Pancreas (tissue), 10 donors: Measurements from ENCODE around the gene LMX1A. TPM values are rescaled to one million over a fixed set of nuclear protein-coding genes. Genes with fewer than 3 reads are reported as not detected.

Experiments
- ATAC-seq, 4 donors: fragments of 200-7000 bp; cut with Tn5 transposase; one replicate each; pipeline versions ENCODE4 v1.8.0 to v1.9.1; 2020; ENCODE audit warnings: mild to moderate bottlenecking in 4 of 4, moderate library complexity in 4 of 4
- DNase-seq, 6 donors: peaks; one replicate each; pipeline ENCODE4 v3.0.0-alpha.2; 2020
- FAIRE-seq: peaks from 2 replicates; lab custom pipeline; 2012; peaks lifted over from hg19 to GRCh38; lab: Jason Lieb, UNC
- H3K27ac ChIP-seq, 4 donors: fragments of 200-600 bp; sonication (generic); 1 replicate in 3 of 4; 2 replicates in 1 of 4; pipeline versions ENCODE4 v1.5.0 to v1.8.0; 2020
- H3K27me3 ChIP-seq, 4 donors: fragments of 200-600 bp; one replicate each; pipeline ENCODE4 v1.8.0; 2021
- H3K36me3 ChIP-seq, 3 donors: fragments of 200-600 bp; sonication (generic) in 1 of 3; one replicate each; pipeline versions ENCODE4 v1.5.0 to v1.8.0; 2020 to 2021
- H3K4me1 ChIP-seq, 3 donors: fragments of 200-600 bp; one replicate each; pipeline ENCODE4 v1.8.0; 2021
- H3K4me3 ChIP-seq, 4 donors: fragments of 200-600 bp; sonication (generic) in 2 of 4; one replicate each; pipeline versions ENCODE4 v1.5.0 to v1.8.0; 2020 to 2021
- H3K9me3 ChIP-seq, 4 donors: fragments of 200-600 bp; one replicate each; pipeline ENCODE4 v1.8.0; 2021
- CTCF ChIP-seq, 4 donors: fragments of 200-600 bp; sonication (generic) in 3 of 4; IDR thresholded peaks; one replicate each; pipeline versions ENCODE4 v1.5.0 to v1.8.0; 2021; ENCODE audit warnings: antibody characterized with exemption in 4 of 4
- WGBS, 2 donors: extraction: QIAGEN DNeasy Blood & Tissue Kit; methylation state at CpG; one replicate each; pipeline ENCODE4 v1.1.7; 2013; 5-methylcytosine and 5-hydroxymethylcytosine counted together
- intact Hi-C, 3 donors: fragments of 100-400 bp; cut with DNase I; formaldehyde crosslinking; loops; one replicate each; pipeline versions ENCODE4 v1.11.1 to v1.14.2; 2022
- polyA plus RNA-seq, 2 donors: library from polyadenylated mRNA; stranded (reverse); fragments of 200-250 nt; gene quantifications; one replicate each; pipeline ENCODE4 v1.2.3, GENCODE V29; 2013
- total RNA-seq, 6 donors: library from RNA; stranded (reverse); fragmentation: NEBNext Ultra II Directional in 4 of 6; extraction: Animal tissue kit (Norgen Biotek cat#: 25700) in 4 of 6; gene quantifications; one replicate each; pipeline versions ENCODE4 v1.2.1 to v1.2.4, GENCODE V29; 2021 to 2023
- donor health status: healthy with polysubstance abuse.
- donor health status: DM: no; HTN: no; CAD: no; lungs with moderate emphysema.
- donor health status: DM: no; HTN: no; CAD: no.
- donor health status: control.
- donor health status: control.
- donor health status: Bipolar disorder and iron deficiency.
- donor health status: DM: yes; HTN: yes; CAD: no.
- donor health status: DM: no; HTN: no; CAD: no.
- donor health status: DM: no; HTN: no; CAD: no.
- donor health status: DM: yes; HTN: yes; CAD: no.

LMX1A gene
- total and polyA plus RNA-seq, 8 donors, result 0.11 TPM; not detected in 7

- TF ChIP-seq CTCF (IDR thresholded peaks at IDR 0.05), result no peak
- peak in 1 of 6 donors; percentile 24 for DNase-seq
- intact Hi-C loops, result no loop called here
- no peaks in the 10 kb centered on the region for H3K36me3 ChIP-seq
- no peaks in the 10 kb centered on the region for H3K4me1 ChIP-seq
- H3K27ac ChIP-seq, result no peak overlapping the region
- no peak for FAIRE-seq
- ATAC-seq, result no peak
- H3K9me3 ChIP-seq, result no peaks in the 10 kb centered on the region
- no peaks in the 10 kb centered on the region for H3K27me3 ChIP-seq
- no peak overlapping the region for H3K4me3 ChIP-seq
- 57 to 58% methylated on average over 2 of the region's 2 CpGs for WGBS, 2 donors
These were observed 183.1 kb downstream of the LMX1A start for GRCh38 chr1:165173409-165173808.

- intact Hi-C loops, result no loop called here
- no peak for ATAC-seq
- Histone ChIP-seq H3K36me3 (no peaks in the 10 kb centered on the region), H3K27ac (no peak overlapping the region), H3K4me3 (no peak overlapping the region), H3K4me1 (no peaks in the 10 kb centered on the region), H3K9me3 (no peaks in the 10 kb centered on the region), H3K27me3 (no peaks in the 10 kb centered on the region)
- no peak for TF ChIP-seq CTCF (IDR thresholded peaks at IDR 0.05)
- DNase-seq, result no peak
- 67 to 81% methylated on average over 2 of the region's 2 CpGs for WGBS, 2 donors
- FAIRE-seq, result no peak
These were observed 183.8 kb downstream of the LMX1A start for GRCh38 chr1:165172666-165173065.

- no peak for DNase-seq
- Histone ChIP-seq H3K36me3 (no peaks in the 10 kb centered on the region), H3K4me1 (no peaks in the 10 kb centered on the region), H3K9me3 (no peaks in the 10 kb centered on the region), H3K27ac (no peak overlapping the region), H3K27me3 (no peaks in the 10 kb centered on the region), H3K4me3 (no peak overlapping the region)
- 75 to 86% methylated on average over 3 of the region's 3 CpGs for WGBS, 2 donors
- intact Hi-C loops, result no loop called here
- FAIRE-seq, result no peak
- TF ChIP-seq CTCF (IDR thresholded peaks at IDR 0.05), result no peak
- ATAC-seq, result no peak
These were observed 186.8 kb downstream of the LMX1A start for GRCh38 chr1:165169729-165170128.

- Histone ChIP-seq H3K9me3 (no peaks in the 10 kb centered on the region), H3K27ac (no peak overlapping the region), H3K27me3 (no peaks in the 10 kb centered on the region), H3K4me1 (no peaks in the 10 kb centered on the region), H3K36me3 (no peaks in the 10 kb centered on the region), H3K4me3 (no peak overlapping the region)
- intact Hi-C loops, result no loop called here
- DNase-seq (no peak), ATAC-seq (no peak), FAIRE-seq (no peak)
- no peak for TF ChIP-seq CTCF (IDR thresholded peaks at IDR 0.05)
- WGBS, 2 donors, result 55 to 74% methylated on average over 1 of the region's 1 CpG
These were observed 187.5 kb downstream of the LMX1A start for GRCh38 chr1:165169028-165169427.

- Histone ChIP-seq H3K27me3 (no peaks in the 10 kb centered on the region), H3K4me1 (no peaks in the 10 kb centered on the region), H3K36me3 (no peaks in the 10 kb centered on the region), H3K27ac (no peak overlapping the region), H3K9me3 (no peaks in the 10 kb centered on the region), H3K4me3 (no peak overlapping the region)
- FAIRE-seq (no peak), ATAC-seq (no peak), DNase-seq (no peak)
- intact Hi-C loops, result no loop called here
- 53 to 65% methylated on average over 4 of the region's 4 CpGs for WGBS, 2 donors
- no peak for TF ChIP-seq CTCF (IDR thresholded peaks at IDR 0.05)
These were observed 188.0 kb downstream of the LMX1A start for GRCh38 chr1:165168467-165168866.
